MM.1S (cell line): ENCODE measurements around the gene POU5F1.
A peak's percentile ranks its signal among the peaks of the same experiment; 100 is the strongest.
"Not testable (repeated sequence)": the region's sequence is repeated elsewhere in the genome, so short reads cannot be mapped to it uniquely, and the experiment has no call there.

Experiments
- DNase-seq: peaks from one replicate; pipeline ENCODE4 v3.0.0-alpha.2; 2015
- H2AFZ ChIP-seq: fragments of 300-600 bp; sonication (generic); 2 replicates; pipeline ENCODE4 v1.6.0; 2016; ENCODE audit warnings: antibody characterized with exemption, low read length
- H3F3A ChIP-seq: fragments of 300-600 bp; sonication (generic); 2 replicates; pipeline ENCODE4 v1.6.1; 2016; ENCODE audit warnings: mild to moderate bottlenecking, antibody characterized with exemption, low read length, moderate library complexity, mixed read lengths; ENCODE audit not compliant: insufficient read depth
- H3K27ac ChIP-seq: fragments of 300-600 bp; sonication (generic); 2 replicates; pipeline ENCODE4 v1.5.1; 2016; ENCODE audit warnings: mild to moderate bottlenecking, low read length
- H3K27me3 ChIP-seq: fragments of 300-600 bp; sonication (generic); replicated peaks from 2 replicates; pipeline ENCODE4 v1.6.0; 2016; ENCODE audit warnings: low read length; ENCODE audit not compliant: insufficient read depth
- H3K36me3 ChIP-seq: fragments of 300-600 bp; sonication (generic); replicated peaks from 2 replicates; pipeline ENCODE4 v1.6.1; 2016; ENCODE audit warnings: mild to moderate bottlenecking, low read length, mixed read lengths; ENCODE audit not compliant: insufficient read depth
- H3K4me1 ChIP-seq: fragments of 300-600 bp; sonication (generic); 2 replicates; pipeline ENCODE4 v1.6.1; 2016; ENCODE audit warnings: low read length, mixed read lengths
- H3K4me2 ChIP-seq: fragments of 300-600 bp; sonication (generic); 2 replicates; pipeline ENCODE4 v1.6.0; 2016; ENCODE audit warnings: low read depth, low read length
- H3K4me3 ChIP-seq: fragments of 300-600 bp; sonication (generic); 2 replicates; pipeline ENCODE4 v1.5.1; 2016; ENCODE audit warnings: low read length, mixed read lengths
- H3K79me2 ChIP-seq: fragments of 300-600 bp; sonication (generic); 2 replicates; pipeline ENCODE4 v1.6.1; 2016; ENCODE audit warnings: mixed run types, low read length, mixed read lengths
- H3K9ac ChIP-seq: fragments of 300-600 bp; sonication (generic); 2 replicates; pipeline ENCODE4 v1.6.1; 2016; ENCODE audit warnings: low read length, mixed read lengths
- H3K9me2 ChIP-seq: fragments of 300-600 bp; sonication (generic); replicated peaks from 2 replicates; pipeline ENCODE4 v1.6.1; 2016; ENCODE audit warnings: mild to moderate bottlenecking, low read length, mixed read lengths; ENCODE audit not compliant: insufficient read depth
- H3K9me3 ChIP-seq: fragments of 300-600 bp; sonication (generic); replicated peaks from 2 replicates; pipeline ENCODE4 v1.6.1; 2016; ENCODE audit warnings: mild to moderate bottlenecking, low read length, mixed read lengths; ENCODE audit not compliant: insufficient read depth
- H4K20me1 ChIP-seq: fragments of 300-600 bp; sonication (generic); 2 replicates; pipeline ENCODE4 v1.6.1; 2016; ENCODE audit warnings: mild to moderate bottlenecking, low read length, moderate library complexity, mixed read lengths; ENCODE audit not compliant: insufficient read depth
- CTCF ChIP-seq: fragments of 300-600 bp; sonication (generic); IDR thresholded peaks from 2 replicates; pipeline ENCODE4 v1.5.1; 2016; ENCODE audit warnings: antibody characterized with exemption, low read length, mixed read lengths
- EZH2 ChIP-seq: fragments of 300-600 bp; sonication (generic); optimal IDR thresholded peaks from 2 replicates; pipeline ENCODE3; 2017; ENCODE audit warnings: low read depth, mild to moderate bottlenecking, antibody characterized with exemption, low read length, mixed read lengths
- EZH2phosphoT487 ChIP-seq: fragments of 300-600 bp; sonication (generic); IDR thresholded peaks from 2 replicates; pipeline ENCODE4 v1.6.1; 2018; ENCODE audit warnings: antibody characterized with exemption, low read length

POU5F1 gene

GRCh38 chr6:31203345-31203979 lies 33.0 kb upstream of the POU5F1 start:
- Histone ChIP-seq H3K4me3 (peak overlapping the region; percentile 57), H3K9me2 (no peaks in the 10 kb centered on the region), H3F3A (peaks cover 35% of the 10 kb centered on the region), H3K9me3 (no peaks in the 10 kb centered on the region), H3K4me2 (peak overlapping the region; percentile 93), H3K79me2 (peaks cover 27% of the 10 kb centered on the region), H2AFZ (peak overlapping the region; percentile 6), H3K4me1 (peaks cover 38% of the 10 kb centered on the region), H3K9ac (peak overlapping the region; percentile 85), H3K27ac (peak overlapping the region; percentile 99), H3K27me3 (no peaks in the 10 kb centered on the region), H4K20me1 (no peaks in the 10 kb centered on the region), H3K36me3 (no peaks in the 10 kb centered on the region)
- peak; percentile 85 for DNase-seq
- TF ChIP-seq EZH2phosphoT487: no peak
- TF ChIP-seq CTCF: no peak
- TF ChIP-seq EZH2: no peak

- no peaks in the 10 kb centered on the region for H4K20me1 ChIP-seq
- DNase-seq: no peak
- H3K9ac ChIP-seq: peak overlapping the region; percentile 85
- peaks cover 28% of the 10 kb centered on the region for H3K79me2 ChIP-seq
- no peaks in the 10 kb centered on the region for H3K9me3 ChIP-seq
- TF ChIP-seq CTCF: no peak
- TF ChIP-seq EZH2phosphoT487: no peak
- TF ChIP-seq EZH2: no peak
- H3K36me3 ChIP-seq: no peaks in the 10 kb centered on the region
- H3K4me3 ChIP-seq: peak overlapping the region; percentile 57
- peak overlapping the region; percentile 93 for H3K4me2 ChIP-seq
- peaks cover 38% of the 10 kb centered on the region for H3K4me1 ChIP-seq
- H3F3A ChIP-seq: peaks cover 41% of the 10 kb centered on the region
- no peaks in the 10 kb centered on the region for H3K27me3 ChIP-seq
- no peaks in the 10 kb centered on the region for H3K9me2 ChIP-seq
- H2AFZ ChIP-seq: peak overlapping the region; percentile 15; the same call in 1 of the 2 replicates
- H3K27ac ChIP-seq: peak overlapping the region; percentile 99
Observed at GRCh38 chr6:31202259-31203166, 32.0 kb upstream of the POU5F1 start.

GRCh38 chr6:31199105-31199452 lies 28.6 kb upstream of the POU5F1 start:
- not testable (repeated sequence) for H3K27ac ChIP-seq, H3K4me2 ChIP-seq, H3K9me3 ChIP-seq, H3K4me3 ChIP-seq, H3K27me3 ChIP-seq, H2AFZ ChIP-seq, H3K9ac ChIP-seq, H3K9me2 ChIP-seq, H3K36me3 ChIP-seq, H4K20me1 ChIP-seq, DNase-seq
- Histone ChIP-seq H3K79me2 (peaks cover 30% of the 10 kb centered on the region), H3F3A (peaks cover 43% of the 10 kb centered on the region), H3K4me1 (peaks cover 32% of the 10 kb centered on the region)
